Liver (tissue), 9 donors: ENCODE results near the gene MELK. TPM values are rescaled to one million over a fixed set of nuclear protein-coding genes. Genes with fewer than 3 reads are reported as not detected.

ENCODE experiments used
- DNase-seq: peaks from one replicate; pipeline ENCODE4 v3.0.0-alpha.2; 2017; ENCODE audit warnings: low spot score
- H3K27ac ChIP-seq, 2 donors: one replicate each; pipeline ENCODE4 v1.7.0; 2013; ENCODE audit warnings: inconsistent platforms in 2 of 2, low read length in 2 of 2, control low read depth in 1 of 2, low read depth in 1 of 2, mild to moderate bottlenecking in 1 of 2
- H3K27me3 ChIP-seq, 4 donors: one replicate each; pipeline versions ENCODE4 v1.6.1 to v1.7.0; 2013; ENCODE audit warnings: low read length in 3 of 4, inconsistent platforms in 1 of 4, mild to moderate bottlenecking in 1 of 4, moderate library complexity in 1 of 4; ENCODE audit not compliant: control insufficient read depth in 4 of 4, insufficient read depth in 4 of 4
- H3K36me3 ChIP-seq, 4 donors: one replicate each; pipeline versions ENCODE4 v1.6.1 to v1.7.0; 2013; ENCODE audit warnings: low read length in 3 of 4, mild to moderate bottlenecking in 3 of 4, low read depth in 1 of 4, moderate library complexity in 1 of 4; ENCODE audit not compliant: control insufficient read depth in 4 of 4, insufficient read depth in 3 of 4
- H3K4me1 ChIP-seq, 4 donors: one replicate each; pipeline versions ENCODE4 v1.6.1 to v1.7.0; 2013; ENCODE audit warnings: low read length in 3 of 4, mild to moderate bottlenecking in 3 of 4, moderate library complexity in 1 of 4; ENCODE audit not compliant: control insufficient read depth in 4 of 4, insufficient read depth in 4 of 4
- H3K4me3 ChIP-seq, 3 donors: one replicate each; pipeline versions ENCODE4 v1.6.1 to v1.7.0; 2013; ENCODE audit warnings: low read length in 3 of 3, control low read depth in 1 of 3, low read depth in 1 of 3, mild to moderate bottlenecking in 1 of 3
- H3K9ac ChIP-seq, 2 donors: one replicate each; pipeline ENCODE4 v1.7.0; 2013; ENCODE audit warnings: low read length in 2 of 2, mild to moderate bottlenecking in 2 of 2, moderate library complexity in 2 of 2, control low read depth in 1 of 2, low read depth in 1 of 2
- H3K9me3 ChIP-seq, 4 donors: one replicate each; pipeline versions ENCODE4 v1.6.1 to v1.7.0; 2013; ENCODE audit warnings: low read length in 3 of 4; ENCODE audit not compliant: control insufficient read depth in 4 of 4
- ATF3 ChIP-seq: IDR thresholded peaks from 2 replicates; pipeline ENCODE4 v1.6.1; 2016; ENCODE audit warnings: antibody characterized with exemption
- CTCF ChIP-seq: fragments of 150-350 bp; IDR thresholded peaks from 2 replicates; pipeline ENCODE4 v1.5.1; 2017; ENCODE audit warnings: improper control_type of control experiment, low read depth, low read length; ENCODE audit not compliant: missing input control
- EGR1 ChIP-seq, 2 donors: IDR thresholded peaks; 2 replicates each; pipeline ENCODE4 v1.6.1; 2016 to 2018; ENCODE audit warnings: antibody characterized with exemption in 2 of 2, low read depth in 2 of 2
- FOXA1 ChIP-seq: IDR thresholded peaks from 2 replicates; pipeline ENCODE4 v1.6.1; 2016; ENCODE audit warnings: antibody characterized with exemption
- FOXA2 ChIP-seq: IDR thresholded peaks from 2 replicates; pipeline ENCODE4 v1.6.1; 2016; ENCODE audit warnings: antibody characterized with exemption
- GABPA ChIP-seq, 2 donors: IDR thresholded peaks in 1 of 2; conservative IDR thresholded peaks in 1 of 2; 2 replicates each; pipeline ENCODE4 v1.6.1; 2016; ENCODE audit warnings: antibody characterized with exemption in 2 of 2, mild to moderate bottlenecking in 1 of 2, moderate library complexity in 1 of 2
- HNF4A ChIP-seq, 2 donors: conservative IDR thresholded peaks; 2 replicates each; pipeline ENCODE4 v1.6.1; 2016; ENCODE audit warnings: antibody characterized with exemption in 2 of 2, mild to moderate bottlenecking in 2 of 2
- HNF4G ChIP-seq: IDR thresholded peaks from 2 replicates; pipeline ENCODE4 v1.6.1; 2016; ENCODE audit warnings: antibody characterized with exemption
- JUND ChIP-seq, 2 donors: IDR thresholded peaks; 2 replicates each; pipeline ENCODE4 v1.6.1; 2016; ENCODE audit warnings: antibody characterized with exemption in 2 of 2
- MAX ChIP-seq: IDR thresholded peaks from 2 replicates; pipeline ENCODE4 v1.6.1; 2016; ENCODE audit warnings: antibody characterized with exemption
- NR2F2 ChIP-seq: IDR thresholded peaks from 2 replicates; pipeline ENCODE4 v1.6.1; 2016; ENCODE audit warnings: antibody characterized with exemption
- RAD21 ChIP-seq, 2 donors: IDR thresholded peaks; 2 replicates each; pipeline ENCODE4 v1.6.1; 2016; ENCODE audit warnings: antibody characterized with exemption in 2 of 2, mild to moderate bottlenecking in 2 of 2
- REST ChIP-seq: IDR thresholded peaks from 2 replicates; pipeline ENCODE4 v1.6.1; 2016; ENCODE audit warnings: antibody characterized with exemption, mild to moderate bottlenecking
- RXRA ChIP-seq, 2 donors: IDR thresholded peaks; 2 replicates each; pipeline ENCODE4 v1.6.1; 2017 to 2018; ENCODE audit warnings: antibody characterized with exemption in 2 of 2, mild to moderate bottlenecking in 1 of 2
- SP1 ChIP-seq: IDR thresholded peaks from 2 replicates; pipeline ENCODE4 v1.6.1; 2018; ENCODE audit warnings: antibody characterized with exemption, mild to moderate bottlenecking
- TAF1 ChIP-seq: conservative IDR thresholded peaks from 2 replicates; pipeline ENCODE4 v1.6.1; 2016; ENCODE audit warnings: antibody characterized with exemption, mild to moderate bottlenecking
- YY1 ChIP-seq: IDR thresholded peaks from 2 replicates; pipeline ENCODE4 v1.6.1; 2016; ENCODE audit warnings: antibody characterized with exemption, mild to moderate bottlenecking
- ZBTB33 ChIP-seq: IDR thresholded peaks from 2 replicates; pipeline ENCODE4 v1.6.1; 2016; ENCODE audit warnings: antibody characterized with exemption
- WGBS: extraction: QIAGEN DNeasy Blood & Tissue Kit; methylation state at CpG from one replicate; pipeline ENCODE4 v1.1.7; 2013; 5-methylcytosine and 5-hydroxymethylcytosine counted together
- polyA plus RNA-seq, 2 donors: library from polyadenylated mRNA; stranded (reverse) in 1 of 2; unstranded in 1 of 2; fragments of 200-250 nt in 1 of 2; fragments of >200 nt in 1 of 2; fragmentation: Nextera tagmentation in 1 of 2; extraction: Ambion mirVana in 1 of 2; gene quantifications; one replicate each; pipeline versions ENCODE4 v1.2.1 to v1.2.3, GENCODE V29; 2013 to 2015
- total RNA-seq, 2 donors: library from RNA; depleted of rRNA; stranded (reverse); fragments of >200 nt; gene quantifications; one replicate each; pipeline ENCODE4 v1.2.3, GENCODE V29; 2014
- donor health status: healthy.
- donor health status: healthy.
- donor health status: healthy.
- donor health status: healthy.
- donor health status: healthy.

Gene MELK
- total and polyA plus RNA-seq, 4 donors, result 0.08 to 19.5 (median 1.0) TPM

GRCh38 chr9:36575411-36575882 is 2.8 kb downstream of the MELK start:
- peaks cover 2 to 6% (median 6%) of the 10 kb centered on the region in 4 donors for H3K4me1 ChIP-seq
- no peaks in the 10 kb centered on the region for H3K9me3 ChIP-seq
- peaks cover 0 to 2% (median 0%) of the 10 kb centered on the region in 4 donors for H3K36me3 ChIP-seq
- H3K27ac ChIP-seq, result no peak overlapping the region
- no peaks in the 10 kb centered on the region for H3K27me3 ChIP-seq
- TF ChIP-seq SP1, result no peak
- TF ChIP-seq ATF3, result no peak
- no peak for TF ChIP-seq GABPA (IDR thresholded peaks at IDR 0.05 in 1 of 2, conservative IDR thresholded peaks at IDR 0.05 in 1 of 2)
- no peak for TF ChIP-seq ZBTB33
- TF ChIP-seq YY1, result no peak
- no peak for TF ChIP-seq TAF1
- no peak for TF ChIP-seq HNF4A (conservative IDR thresholded peaks at IDR 0.05)
- TF ChIP-seq RXRA (IDR thresholded peaks at IDR 0.05), result no peak
- TF ChIP-seq REST, result no peak
- TF ChIP-seq EGR1 (IDR thresholded peaks at IDR 0.05; ENCODE audit: low read depth in 2 of 2), result no peak
- no peak for TF ChIP-seq RAD21 (IDR thresholded peaks at IDR 0.05)
- TF ChIP-seq FOXA2, result no peak
- TF ChIP-seq FOXA1, result no peak
- TF ChIP-seq MAX, result no peak
- TF ChIP-seq CTCF, result no peak
- no peak overlapping the region for H3K4me3 ChIP-seq
- no peak for DNase-seq
- 79% methylated on average over 2 of the region's 2 CpGs for WGBS
- no peak overlapping the region for H3K9ac ChIP-seq

GRCh38 chr9:36576866-36577265 is 4.2 kb downstream of the MELK start:
- H3K9me3 ChIP-seq, result no peaks in the 10 kb centered on the region
- no peaks in the 10 kb centered on the region for H3K27me3 ChIP-seq
- H3K9ac ChIP-seq, result no peak overlapping the region
- peaks cover 0 to 2% (median 0%) of the 10 kb centered on the region in 4 donors for H3K36me3 ChIP-seq
- DNase-seq, result no peak
- no peak overlapping the region for H3K4me3 ChIP-seq
- H3K4me1 ChIP-seq, result peaks cover 2 to 6% (median 6%) of the 10 kb centered on the region in 4 donors
- WGBS, result 94% methylated on average over 3 of the region's 3 CpGs
- H3K27ac ChIP-seq, result no peak overlapping the region
- TF ChIP-seq SP1 (no peak), ZBTB33 (no peak), GABPA (IDR thresholded peaks at IDR 0.05 in 1 of 2, conservative IDR thresholded peaks at IDR 0.05 in 1 of 2) (no peak), HNF4A (conservative IDR thresholded peaks at IDR 0.05) (no peak), RXRA (IDR thresholded peaks at IDR 0.05) (no peak), MAX (no peak), YY1 (no peak), FOXA2 (no peak), TAF1 (no peak), ATF3 (no peak), EGR1 (IDR thresholded peaks at IDR 0.05; ENCODE audit: low read depth in 2 of 2) (no peak), HNF4G (no peak), JUND (IDR thresholded peaks at IDR 0.05) (no peak), CTCF (no peak), RAD21 (IDR thresholded peaks at IDR 0.05) (no peak), NR2F2 (no peak)
